Measurements from ENCODE around the gene KCNJ9. TPM values are rescaled to one million over a fixed set of nuclear protein-coding genes. Genes with fewer than 3 reads are reported as not detected.

The KCNJ9 gene
- total RNA-seq, 1 experiment from 2014 or later: not detected

- Histone ChIP-seq H3K4me1 (ENCODE audit: low read length) (peaks cover 8% of the 10 kb centered on the region; the same call in 1 of the 2 replicates), H3K4me2 (ENCODE audit: low read depth, low read length, poor library complexity, severe bottlenecking) (no peak overlapping the region), H3K9ac (ENCODE audit: low read length) (no peak overlapping the region), H3K36me3 (ENCODE audit: insufficient read depth, low read length) (0 out of 2 replicates have a peak, but pooled peaks cover 3% of the 10 kb centered on the region), H2AFZ (ENCODE audit: low read length) (no peak overlapping the region), H3K79me2 (ENCODE audit: low read length) (no peaks in the 10 kb centered on the region), H4K20me1 (ENCODE audit: insufficient read depth, low read depth, low read length) (no peaks in the 10 kb centered on the region; the same call in 1 of the 2 replicates), H3K27me3 (ENCODE audit: low read length) (no peaks in the 10 kb centered on the region), H3K27ac (ENCODE audit: low read length) (no peak overlapping the region), H3K4me3 (ENCODE audit: low read length) (no peak overlapping the region), H3K9me2 (replicated peaks; ENCODE audit: insufficient read depth, low read length) (no peaks in the 10 kb centered on the region), H3K9me3 (ENCODE audit: low read length) (no peaks in the 10 kb centered on the region)
- no peak for DNase-seq
These were observed 797 bp upstream of the KCNJ9 start for GRCh38 chr1:160080381-160081100.

GRCh38 chr1:160082487-160082886 is 1.1 kb downstream of the KCNJ9 start:
- H3K4me2 ChIP-seq (ENCODE audit: low read depth, low read length, poor library complexity, severe bottlenecking): no peak overlapping the region
- no peaks in the 10 kb centered on the region for H3K27me3 ChIP-seq (ENCODE audit: low read length)
- no peak overlapping the region for H2AFZ ChIP-seq (ENCODE audit: low read length)
- H3K4me1 ChIP-seq (ENCODE audit: low read length): peaks cover 4% of the 10 kb centered on the region; the same call in 1 of the 2 replicates
- no peaks in the 10 kb centered on the region for H3K9me2 ChIP-seq (replicated peaks; ENCODE audit: insufficient read depth, low read length)
- no peaks in the 10 kb centered on the region for H3K79me2 ChIP-seq (ENCODE audit: low read length)
- no peak overlapping the region for H3K27ac ChIP-seq (ENCODE audit: low read length)
- no peak for DNase-seq
- H3K9me3 ChIP-seq (ENCODE audit: low read length): no peaks in the 10 kb centered on the region
- H3K36me3 ChIP-seq (ENCODE audit: insufficient read depth, low read length): 0 out of 2 replicates have a peak, but pooled peaks cover 3% of the 10 kb centered on the region
- no peak overlapping the region for H3K9ac ChIP-seq (ENCODE audit: low read length)
- no peaks in the 10 kb centered on the region; the same call in 1 of the 2 replicates for H4K20me1 ChIP-seq (ENCODE audit: insufficient read depth, low read depth, low read length)
- H3K4me3 ChIP-seq (ENCODE audit: low read length): no peak overlapping the region

- Histone ChIP-seq H4K20me1 (ENCODE audit: insufficient read depth, low read depth, low read length) (no peaks in the 10 kb centered on the region; the same call in 1 of the 2 replicates), H3K4me3 (ENCODE audit: low read length) (no peak overlapping the region)
These were observed 1.6 kb downstream of the KCNJ9 start for GRCh38 chr1:160082926-160083325.

GRCh38 chr1:160083968-160084770 is 2.8 kb downstream of the KCNJ9 start:
- Histone ChIP-seq H3K27ac (ENCODE audit: low read length) (no peak overlapping the region), H3K4me2 (ENCODE audit: low read depth, low read length, poor library complexity, severe bottlenecking) (no peak overlapping the region), H3K79me2 (ENCODE audit: low read length) (no peaks in the 10 kb centered on the region), H3K9ac (ENCODE audit: low read length) (no peak overlapping the region), H3K9me3 (ENCODE audit: low read length) (no peaks in the 10 kb centered on the region), H3K4me1 (ENCODE audit: low read length) (no peaks in the 10 kb centered on the region), H4K20me1 (ENCODE audit: insufficient read depth, low read depth, low read length) (no peaks in the 10 kb centered on the region; the same call in 1 of the 2 replicates), H3K9me2 (replicated peaks; ENCODE audit: insufficient read depth, low read length) (no peaks in the 10 kb centered on the region), H3K4me3 (ENCODE audit: low read length) (no peak overlapping the region), H2AFZ (ENCODE audit: low read length) (no peak overlapping the region), H3K36me3 (ENCODE audit: insufficient read depth, low read length) (0 out of 2 replicates have a peak, but pooled peaks cover 3% of the 10 kb centered on the region), H3K27me3 (ENCODE audit: low read length) (no peaks in the 10 kb centered on the region)
- no peak for DNase-seq

More at GRCh38 chr1:160082926-160083325, 1.6 kb downstream of the KCNJ9 start:
- no peak overlapping the region for H3K9ac ChIP-seq (ENCODE audit: low read length)
- H3K79me2 ChIP-seq (ENCODE audit: low read length): no peaks in the 10 kb centered on the region
- no peak overlapping the region for H2AFZ ChIP-seq (ENCODE audit: low read length)
- no peaks in the 10 kb centered on the region for H3K9me3 ChIP-seq (ENCODE audit: low read length)
- no peak for DNase-seq
- H3K4me2 ChIP-seq (ENCODE audit: low read depth, low read length, poor library complexity, severe bottlenecking): no peak overlapping the region
- H3K27me3 ChIP-seq (ENCODE audit: low read length): no peaks in the 10 kb centered on the region
- no peak overlapping the region for H3K27ac ChIP-seq (ENCODE audit: low read length)
- H3K4me1 ChIP-seq (ENCODE audit: low read length): peaks cover 3% of the 10 kb centered on the region; the same call in 1 of the 2 replicates
- no peaks in the 10 kb centered on the region for H3K9me2 ChIP-seq (replicated peaks; ENCODE audit: insufficient read depth, low read length)
- H3K36me3 ChIP-seq (ENCODE audit: insufficient read depth, low read length): 0 out of 2 replicates have a peak, but pooled peaks cover 3% of the 10 kb centered on the region

- H2AFZ ChIP-seq (ENCODE audit: low read length): no peak overlapping the region
- no peak overlapping the region for H3K9ac ChIP-seq (ENCODE audit: low read length)
- H3K27ac ChIP-seq (ENCODE audit: low read length): no peak overlapping the region
- no peaks in the 10 kb centered on the region for H3K4me1 ChIP-seq (ENCODE audit: low read length)
- no peaks in the 10 kb centered on the region for H3K27me3 ChIP-seq (ENCODE audit: low read length)
- no peaks in the 10 kb centered on the region for H3K9me3 ChIP-seq (ENCODE audit: low read length)
- H3K36me3 ChIP-seq (ENCODE audit: insufficient read depth, low read length): 0 out of 2 replicates have a peak, but pooled peaks cover 3% of the 10 kb centered on the region
- no peaks in the 10 kb centered on the region for H3K79me2 ChIP-seq (ENCODE audit: low read length)
- H3K4me2 ChIP-seq (ENCODE audit: low read depth, low read length, poor library complexity, severe bottlenecking): no peak overlapping the region
- H3K4me3 ChIP-seq (ENCODE audit: low read length): no peak overlapping the region
- H3K9me2 ChIP-seq (replicated peaks; ENCODE audit: insufficient read depth, low read length): no peaks in the 10 kb centered on the region
- DNase-seq: no peak
- no peaks in the 10 kb centered on the region; the same call in 1 of the 2 replicates for H4K20me1 ChIP-seq (ENCODE audit: insufficient read depth, low read depth, low read length)
These were observed 3.5 kb downstream of the KCNJ9 start for GRCh38 chr1:160084771-160085321.

- no peak overlapping the region for H3K4me2 ChIP-seq (ENCODE audit: low read depth, low read length, poor library complexity, severe bottlenecking)
- peak; percentile 94 for DNase-seq
- no peaks in the 10 kb centered on the region for H3K79me2 ChIP-seq (ENCODE audit: low read length)
- H3K4me1 ChIP-seq (ENCODE audit: low read length): no peaks in the 10 kb centered on the region
- no peaks in the 10 kb centered on the region; the same call in 1 of the 2 replicates for H4K20me1 ChIP-seq (ENCODE audit: insufficient read depth, low read depth, low read length)
- H3K9me2 ChIP-seq (replicated peaks; ENCODE audit: insufficient read depth, low read length): no peaks in the 10 kb centered on the region
- H2AFZ ChIP-seq (ENCODE audit: low read length): no peak overlapping the region
- no peak overlapping the region for H3K9ac ChIP-seq (ENCODE audit: low read length)
- H3K36me3 ChIP-seq (ENCODE audit: insufficient read depth, low read length): 0 out of 2 replicates have a peak, but pooled peaks cover 3% of the 10 kb centered on the region
- no peaks in the 10 kb centered on the region for H3K27me3 ChIP-seq (ENCODE audit: low read length)
- no peak overlapping the region for H3K27ac ChIP-seq (ENCODE audit: low read length)
- H3K4me3 ChIP-seq (ENCODE audit: low read length): no peak overlapping the region
- H3K9me3 ChIP-seq (ENCODE audit: low read length): no peaks in the 10 kb centered on the region
These were observed 4.5 kb downstream of the KCNJ9 start for GRCh38 chr1:160085686-160086455.

- Histone ChIP-seq H3K4me1 (ENCODE audit: low read length) (no peaks in the 10 kb centered on the region), H3K27me3 (ENCODE audit: low read length) (no peaks in the 10 kb centered on the region), H3K9me3 (ENCODE audit: low read length) (no peaks in the 10 kb centered on the region), H2AFZ (ENCODE audit: low read length) (no peak overlapping the region), H3K36me3 (ENCODE audit: insufficient read depth, low read length) (0 out of 2 replicates have a peak, but pooled peaks cover 3% of the 10 kb centered on the region), H4K20me1 (ENCODE audit: insufficient read depth, low read depth, low read length) (no peaks in the 10 kb centered on the region; the same call in 1 of the 2 replicates), H3K79me2 (ENCODE audit: low read length) (no peaks in the 10 kb centered on the region), H3K9me2 (replicated peaks; ENCODE audit: insufficient read depth, low read length) (no peaks in the 10 kb centered on the region), H3K27ac (ENCODE audit: low read length) (no peak overlapping the region), H3K4me3 (ENCODE audit: low read length) (no peak overlapping the region), H3K9ac (ENCODE audit: low read length) (no peak overlapping the region), H3K4me2 (ENCODE audit: low read depth, low read length, poor library complexity, severe bottlenecking) (no peak overlapping the region)
- no peak for DNase-seq
These were observed 5.1 kb downstream of the KCNJ9 start for GRCh38 chr1:160086456-160086892.

Measured in Karpas-422 (cell line).